A673 (cell line): ENCODE data around the gene NEURL1. TPM values are rescaled to one million over a fixed set of nuclear protein-coding genes. Genes with fewer than 3 reads are reported as not detected.
"Not testable (repeated sequence)": the region's sequence is repeated elsewhere in the genome, so short reads cannot be mapped to it uniquely, and the experiment has no call there.

Experiments
- BruUV-seq: library from RNA; stranded (reverse); fragments of 400-500 nt; replicated peaks from 2 replicates; lab custom pipeline; 2021; lab: Mats Ljungman, UMichigan
- CTCF ChIA-PET: fragments of 300-600 bp; sonication (Branson Sonifier 250); formaldehyde crosslinking; loops from one replicate; lab custom pipeline; 2022; ENCODE audit warnings: antibody characterized with exemption; lab: Charles Lee
- POLR2A ChIA-PET: fragments of 300-600 bp; sonication (Branson Sonifier 250); formaldehyde crosslinking; loops from one replicate; lab custom pipeline; 2022; ENCODE audit warnings: antibody characterized with exemption; ENCODE audit not compliant: low non-redundant PET; lab: Charles Lee
- DNase-seq: peaks from one replicate; pipeline ENCODE4 v3.0.0-alpha.2; 2015; ENCODE audit warnings: low spot score
- H3K27ac ChIP-seq: fragments of 200-600 bp; sonication (generic); 2 replicates; pipeline ENCODE4 v1.5.1; 2016; ENCODE audit warnings: mixed run types, low read depth, mild to moderate bottlenecking, mixed read lengths, antibody characterized with exemption, low read length; ENCODE audit not compliant: poor library complexity, severe bottlenecking
- H3K27me3 ChIP-seq: fragments of 200-600 bp; sonication (generic); replicated peaks from 2 replicates; pipeline ENCODE4 v1.6.1; 2017; ENCODE audit warnings: mixed run types, low read depth, mild to moderate bottlenecking, mixed read lengths, antibody characterized with exemption, low read length; ENCODE audit not compliant: insufficient read depth, poor library complexity
- H3K36me3 ChIP-seq: fragments of 200-600 bp; sonication (generic); 2 replicates; pipeline ENCODE4 v1.6.1; 2016; ENCODE audit warnings: mixed run types, mild to moderate bottlenecking, mixed read lengths, antibody characterized with exemption, low read length; ENCODE audit not compliant: insufficient read depth, poor library complexity, severe bottlenecking
- H3K4me1 ChIP-seq: fragments of 200-600 bp; sonication (generic); 2 replicates; pipeline ENCODE4 v1.6.1; 2017; ENCODE audit warnings: mixed run types, mild to moderate bottlenecking, mixed read lengths, antibody characterized with exemption, low read length; ENCODE audit not compliant: insufficient read depth, poor library complexity, severe bottlenecking
- H3K4me3 ChIP-seq: fragments of 200-600 bp; sonication (generic); 2 replicates; pipeline ENCODE4 v1.5.1; 2016; ENCODE audit warnings: low read depth, mixed run types, mild to moderate bottlenecking, mixed read lengths, low read length; ENCODE audit not compliant: poor library complexity, severe bottlenecking
- H3K9me3 ChIP-seq: fragments of 200-600 bp; sonication (generic); 2 replicates; pipeline ENCODE4 v1.6.1; 2016; ENCODE audit warnings: mixed run types, low read depth, mild to moderate bottlenecking, mixed read lengths, antibody characterized with exemption, low read length; ENCODE audit not compliant: poor library complexity, severe bottlenecking
- CTCF ChIP-seq: fragments of 300-800, 200-600 bp; sonication (generic); conservative IDR thresholded peaks from 2 replicates; pipeline ENCODE4 v1.5.1; 2017; ENCODE audit warnings: low read depth, mild to moderate bottlenecking, antibody characterized with exemption, low read length, moderate library complexity, mixed read lengths
- EZH2 ChIP-seq: fragments of 200-600 bp; sonication (generic); IDR thresholded peaks from 2 replicates; pipeline ENCODE4 v1.6.1; 2017; ENCODE audit warnings: borderline replicate concordance, low read depth, mild to moderate bottlenecking, mixed read lengths, antibody characterized with exemption, low read length; ENCODE audit not compliant: poor library complexity, severe bottlenecking
- intact Hi-C: fragments of 100-400 bp; cut with micrococcal nuclease; formaldehyde crosslinking; loops from one replicate; pipeline ENCODE4 v1.10.0; 2022; ENCODE audit not compliant: unreplicated experiment
- total RNA-seq: library from RNA; stranded (reverse); gene quantifications from 2 replicates; pipeline ENCODE4 v1.2.3, GENCODE V29; 2021

Gene NEURL1
- total RNA-seq, 1 experiment from 2014 or later, result 0.52 TPM

GRCh38 chr10:103479135-103479534 lies 14.4 kb upstream of the NEURL1 start, which contains the start of gene CALHM3:
TSS of gene CALHM3 (minus strand) at chr10:103479240. CDS start at chr10:103479032, 208 bp downstream.
- no peak within 1 kb of the TSS for H3K27ac ChIP-seq
- ChIA-PET CTCF (no interaction called here), POLR2A (no interaction called here)
- H3K4me3 ChIP-seq, result no peak within 1 kb of the TSS
- H3K36me3 ChIP-seq, result no peaks in the 10 kb centered on the region
- no peaks in the 10 kb centered on the region for H3K9me3 ChIP-seq
- no peak for DNase-seq
- no TSS peak for BruUV-seq
- no peaks in the 10 kb centered on the region for H3K27me3 ChIP-seq
- no peaks in the 10 kb centered on the region for H3K4me1 ChIP-seq
- intact Hi-C loops, result no loop called here
- TF ChIP-seq EZH2 (no peak), CTCF (no peak)

GRCh38 chr10:103480521-103480920 lies 13.0 kb upstream of the NEURL1 start:
- Histone ChIP-seq H3K4me3 (no peak overlapping the region), H3K9me3 (no peaks in the 10 kb centered on the region), H3K27me3 (no peaks in the 10 kb centered on the region), H3K4me1 (no peaks in the 10 kb centered on the region), H3K27ac (no peak overlapping the region), H3K36me3 (no peaks in the 10 kb centered on the region)
- CTCF ChIA-PET, result no interaction called here
- no peak for DNase-seq
- intact Hi-C loops, result loop anchor here (5.0 kb wide), 2 partner anchors 563 to 643 kb away; partner anchors contain the start of genes CNNM2 and CYP17A1
- no peak for TF ChIP-seq EZH2
- no peak for TF ChIP-seq CTCF
- BruUV-seq, result no TSS peak
- POLR2A ChIA-PET, result no interaction called here

DNA sequence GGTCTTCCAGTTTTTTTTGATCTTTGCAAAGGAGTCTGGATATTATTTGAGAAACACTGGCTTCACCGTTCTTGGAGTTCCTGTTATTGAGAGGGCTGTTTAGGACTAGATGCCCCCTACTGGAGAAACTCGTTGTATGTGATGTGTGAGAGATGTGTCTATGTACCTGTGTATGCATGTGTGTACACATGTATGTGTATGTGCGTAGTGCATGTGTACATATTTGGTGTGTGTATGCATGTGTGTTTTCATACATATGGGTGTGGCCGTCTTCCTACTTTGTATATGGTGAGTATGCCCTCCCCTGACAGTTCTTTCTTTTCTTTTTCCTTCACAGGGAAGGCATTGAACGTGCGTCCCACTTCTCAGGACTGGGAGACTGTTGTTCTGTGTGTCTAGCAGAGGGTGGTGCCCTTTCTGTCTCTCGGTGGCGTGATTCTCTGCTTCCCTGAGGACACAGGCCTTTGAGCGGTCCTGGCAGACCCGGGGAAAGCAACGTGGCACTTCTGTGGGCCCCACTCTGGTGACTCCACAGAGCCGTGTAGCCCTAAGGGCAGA lies 11.5 kb upstream of the NEURL1 start:
- Histone ChIP-seq H3K4me3 (no peak overlapping the region), H3K27ac (no peak overlapping the region), H3K9me3 (no peaks in the 10 kb centered on the region), H3K36me3 (no peaks in the 10 kb centered on the region), H3K4me1 (no peaks in the 10 kb centered on the region), H3K27me3 (no peaks in the 10 kb centered on the region)
- no TSS peak for BruUV-seq
- ChIA-PET POLR2A (no interaction called here), CTCF (no interaction called here)
- intact Hi-C loops, result loop anchor here (5.0 kb wide), 2 partner anchors 565 to 645 kb away; partner anchors contain the start of genes CNNM2 and CYP17A1
- peak; percentile 70 for DNase-seq
- TF ChIP-seq CTCF, result peak; percentile 79
- TF ChIP-seq EZH2, result no peak

- H3K27me3 ChIP-seq, H3K36me3 ChIP-seq, DNase-seq, H3K27ac ChIP-seq, BruUV-seq, H3K4me3 ChIP-seq, H3K9me3 ChIP-seq, H3K4me1 ChIP-seq, POLR2A ChIA-PET, CTCF ChIA-PET: not testable (repeated sequence)
- intact Hi-C loops, result loop anchor here (5.0 kb wide), 1 partner anchor 70 kb away; no protein-coding TSS in a partner anchor
Observed at GRCh38 chr10:103486635-103487409, 6.7 kb upstream of the NEURL1 start.
